ENCODE measurements around the gene SH3BP5.

GRCh38 chr3:15361494-15362214 is 29.3 kb upstream of the SH3BP5 start:
- TF ChIP-seq CTCF (IDR thresholded peaks at IDR 0.05) (no peak), POLR2A (IDR thresholded peaks at IDR 0.05) (no peak)

All from thyroid gland (tissue), 4 donors.